Measurements from ENCODE around the gene SEH1L.
"Not testable (repeated sequence)": the region's sequence is repeated elsewhere in the genome, so short reads cannot be mapped to it uniquely, and the experiment has no call there.

The SEH1L gene

GRCh38 chr18:12996661-12997292 is 49.0 kb downstream of the SEH1L start:
- no peak for DNase-seq

GRCh38 chr18:12997330-12997729 is 49.5 kb downstream of the SEH1L start:
- not testable (repeated sequence) for DNase-seq

DNA sequence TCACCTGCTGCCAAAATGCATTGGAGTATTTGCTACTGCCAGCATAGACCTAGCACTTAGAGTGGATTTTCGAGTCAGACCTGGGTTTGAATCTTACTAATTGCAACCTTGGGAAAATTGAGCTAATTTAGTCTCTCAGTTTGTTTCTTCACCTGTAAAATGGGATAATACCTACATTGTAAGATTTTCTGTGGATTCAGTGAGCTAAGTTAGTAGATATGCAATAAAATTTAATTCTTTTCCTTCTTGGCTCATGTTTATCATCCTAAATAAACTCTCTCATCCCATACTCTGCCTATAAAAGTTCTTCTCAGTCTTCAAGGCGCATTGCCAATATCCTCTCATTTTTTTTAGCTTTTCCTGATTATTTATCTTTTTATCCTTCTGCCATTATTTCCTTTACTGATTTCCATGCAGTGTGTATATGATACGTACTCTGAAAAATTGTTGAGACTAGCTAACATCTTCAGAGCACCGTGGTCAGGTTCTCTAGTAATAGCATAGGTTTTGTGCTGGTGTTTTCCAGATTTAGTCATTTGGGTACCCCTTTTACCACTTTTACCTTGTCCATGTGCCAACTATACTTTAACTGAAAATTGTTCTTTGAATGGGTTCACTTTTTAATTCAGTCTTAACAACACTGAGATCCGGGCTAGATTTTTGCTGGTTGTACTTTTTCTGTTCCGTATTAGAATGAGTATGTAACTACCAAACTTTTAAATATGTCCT is 50.7 kb downstream of the SEH1L start:
- DNase-seq = no peak

DNA sequence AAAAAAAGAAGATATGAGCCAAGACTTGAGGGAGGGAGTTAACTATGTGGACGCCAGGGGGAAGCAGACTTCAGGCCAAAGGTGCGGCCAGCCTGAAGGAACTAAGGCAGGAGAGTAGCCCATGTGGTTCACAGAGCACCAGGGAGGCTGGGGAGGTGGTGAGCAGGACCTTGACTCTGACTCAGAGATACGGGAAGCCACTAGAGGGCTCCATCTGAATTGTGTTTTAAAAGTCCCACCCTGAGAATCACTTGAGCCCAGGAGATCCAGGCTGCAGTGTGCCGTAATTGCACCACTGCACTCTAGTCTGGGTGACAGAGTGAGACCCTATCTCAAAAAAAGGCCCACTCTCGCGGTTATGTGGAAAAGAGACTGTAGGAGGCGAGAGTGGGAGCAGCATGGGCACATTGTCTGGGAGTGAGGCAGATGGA is 55.7 kb downstream of the SEH1L start:
- no peak for DNase-seq

GRCh38 chr18:13004396-13004795 is 56.6 kb downstream of the SEH1L start:
- no peak for DNase-seq

- no peak for DNase-seq
Observed at GRCh38 chr18:13005289-13005688, 57.5 kb downstream of the SEH1L start.

DNA sequence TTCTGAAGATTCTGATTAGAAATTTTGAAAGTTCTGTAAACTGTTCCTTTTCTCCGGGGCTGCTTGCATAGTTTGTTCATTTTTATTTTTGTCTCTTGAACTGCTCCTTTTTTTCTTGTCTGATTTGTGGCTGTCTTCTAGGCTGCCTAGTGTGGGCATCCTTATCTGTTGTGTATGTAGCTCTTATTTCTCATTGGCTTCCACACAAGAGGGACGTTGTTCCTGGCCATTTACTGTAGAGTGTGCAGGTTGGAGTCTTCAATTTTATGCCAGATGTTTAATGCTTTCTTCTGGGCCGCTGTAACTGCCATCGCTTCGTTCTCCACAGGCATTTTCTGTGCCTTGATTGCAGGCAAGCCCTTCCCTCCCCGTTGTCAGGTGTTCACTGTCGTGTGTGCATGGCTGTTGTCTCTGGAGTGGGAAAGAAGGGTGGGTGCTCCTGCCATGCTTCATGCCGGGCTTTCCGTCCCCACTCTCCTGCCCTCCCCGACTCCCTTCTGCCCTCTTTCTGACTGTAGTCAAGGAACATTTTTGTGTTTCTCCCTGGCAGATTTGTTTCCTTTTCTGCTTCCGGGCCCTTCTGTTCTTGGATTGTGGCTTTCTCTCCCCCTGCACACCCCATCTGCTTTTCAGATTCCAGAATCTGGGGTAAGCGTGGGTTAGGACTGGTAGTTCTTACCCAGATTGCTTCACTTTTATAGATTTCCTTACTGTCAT is 58.9 kb downstream of the SEH1L start:
- no peak for DNase-seq

- no peak for DNase-seq
Observed at GRCh38 chr18:13007248-13007560, 59.4 kb downstream of the SEH1L start.

DNA sequence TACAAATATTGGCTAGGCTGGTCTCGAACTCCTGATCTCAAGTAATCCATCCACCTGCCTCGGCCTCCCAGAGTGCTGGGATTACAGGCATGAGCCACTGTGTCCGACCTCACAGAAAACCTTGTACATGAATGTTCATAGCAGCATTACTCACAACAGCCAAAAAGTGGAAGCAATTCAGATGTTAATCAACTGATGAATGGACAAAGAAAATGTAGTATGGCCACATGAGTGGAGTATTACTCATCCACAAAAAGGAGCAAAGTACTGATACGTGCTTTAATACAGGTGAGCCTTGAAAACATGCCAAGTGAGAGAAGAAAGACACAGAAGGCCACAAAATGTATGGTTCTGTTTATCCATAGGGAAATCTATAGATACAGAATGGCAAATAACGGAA is 63.9 kb downstream of the SEH1L start:
- no peak for DNase-seq

GRCh38 chr18:13014232-13014631 is 66.4 kb downstream of the SEH1L start:
- DNase-seq = no peak

DNA sequence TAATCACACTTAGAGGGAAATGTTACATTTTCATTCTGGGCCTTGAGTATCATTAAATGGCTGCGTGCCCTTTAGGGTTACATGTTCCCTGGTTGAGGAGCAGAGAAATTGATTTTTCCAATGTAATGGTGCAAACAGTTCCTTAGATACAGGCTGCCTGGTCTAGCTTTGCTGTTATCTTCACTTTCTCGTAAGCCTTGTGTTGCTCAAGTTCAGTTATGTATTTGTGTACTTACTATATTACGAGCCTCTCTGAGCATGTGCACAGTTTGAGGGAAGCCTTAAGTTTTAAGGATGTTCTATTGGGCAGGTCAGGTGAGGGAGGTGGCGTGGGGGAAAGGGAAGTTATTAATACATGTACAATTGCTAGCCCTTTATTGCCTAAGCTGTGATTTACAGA is 67.0 kb downstream of the SEH1L start:
- no peak for DNase-seq

DNA sequence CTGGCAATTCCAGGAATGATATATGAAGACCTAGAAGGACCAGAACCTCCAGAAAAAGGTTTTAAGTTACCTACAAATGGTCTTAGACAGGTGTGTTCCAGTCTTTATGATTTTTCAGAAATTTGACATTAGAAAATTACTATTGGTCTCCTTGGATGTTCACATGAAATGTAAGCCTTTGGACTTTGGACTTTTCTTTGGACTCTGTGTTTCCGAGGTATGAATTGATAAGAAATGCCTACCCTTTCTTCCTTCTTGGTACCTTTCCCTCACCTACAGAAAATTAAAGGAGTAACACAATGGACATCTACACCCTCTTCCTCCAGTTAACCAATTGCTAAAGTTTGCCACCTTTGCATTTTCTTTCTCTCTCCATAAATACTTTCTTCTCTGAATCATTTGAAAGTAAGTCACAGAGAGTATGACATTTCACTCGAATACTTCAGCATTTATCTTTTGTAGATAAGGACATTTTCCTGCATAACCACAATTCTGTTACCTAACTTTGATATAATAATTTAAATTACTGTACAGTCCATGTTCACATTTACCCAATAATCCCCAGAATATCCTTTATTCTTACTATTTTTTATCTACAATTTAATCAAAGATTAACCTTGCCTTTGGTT is 69.5 kb downstream of the SEH1L start:
- no peak for DNase-seq

DNA sequence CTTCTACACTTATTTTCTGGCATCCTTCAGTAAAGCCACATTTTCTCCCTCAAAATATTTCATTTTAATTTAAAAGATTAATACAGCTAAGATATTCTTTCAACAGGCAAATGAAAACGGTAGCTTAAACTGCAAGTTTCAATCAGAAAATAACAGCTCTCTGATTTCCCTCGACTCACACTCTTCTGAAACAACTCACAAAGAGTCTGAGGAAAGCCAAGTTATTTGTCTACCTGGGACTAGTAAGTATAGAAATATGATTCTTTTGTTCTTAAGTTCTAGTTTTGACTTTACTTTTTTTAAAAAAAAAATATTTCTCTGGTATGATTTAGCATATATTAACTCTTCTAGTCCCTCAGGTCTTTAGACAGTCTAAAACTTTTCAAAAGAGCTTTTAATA is 70.6 kb downstream of the SEH1L start:
- DNase-seq = no peak

DNA sequence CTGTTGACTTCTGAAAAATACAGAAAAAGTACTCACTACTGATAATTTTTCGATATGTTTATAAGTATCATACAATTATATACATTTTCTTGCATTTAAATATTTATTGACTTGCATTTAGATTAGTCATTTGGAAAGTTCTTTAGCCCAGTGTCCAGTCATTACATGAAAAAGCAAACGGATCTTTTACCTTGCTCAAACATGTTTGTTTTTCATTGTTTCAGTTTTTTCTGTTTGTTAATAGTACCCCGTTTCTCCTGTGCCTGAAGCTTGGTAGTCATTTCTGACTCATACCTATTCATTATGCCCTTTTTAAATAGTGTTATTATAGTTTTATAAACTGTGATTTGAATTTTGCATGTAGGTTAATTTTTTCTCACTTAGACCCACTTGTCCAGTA is 71.5 kb downstream of the SEH1L start:
- DNase-seq = no peak

GRCh38 chr18:13022644-13023043 is 74.8 kb downstream of the SEH1L start:
- DNase-seq = no peak

DNA sequence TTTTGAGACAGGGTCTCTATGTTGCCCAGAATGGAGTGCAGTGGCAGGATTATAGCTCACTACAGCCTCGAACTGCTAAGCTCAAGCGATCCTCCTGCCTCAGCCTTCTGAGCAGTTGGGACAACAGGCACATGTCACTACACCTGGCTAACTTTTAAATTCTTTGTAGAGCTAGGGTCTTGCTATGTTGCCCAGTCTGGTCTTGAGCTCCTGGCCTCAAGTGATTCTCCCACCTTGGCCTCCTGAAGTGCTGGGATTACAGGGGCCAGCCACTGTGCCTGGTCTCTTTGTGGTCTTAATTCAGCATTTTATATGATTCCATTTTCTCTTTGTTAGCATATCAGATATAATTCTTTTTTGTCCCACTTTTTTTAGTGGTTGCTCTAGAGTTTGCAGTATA is 77.4 kb downstream of the SEH1L start:
- no peak for DNase-seq

DNA sequence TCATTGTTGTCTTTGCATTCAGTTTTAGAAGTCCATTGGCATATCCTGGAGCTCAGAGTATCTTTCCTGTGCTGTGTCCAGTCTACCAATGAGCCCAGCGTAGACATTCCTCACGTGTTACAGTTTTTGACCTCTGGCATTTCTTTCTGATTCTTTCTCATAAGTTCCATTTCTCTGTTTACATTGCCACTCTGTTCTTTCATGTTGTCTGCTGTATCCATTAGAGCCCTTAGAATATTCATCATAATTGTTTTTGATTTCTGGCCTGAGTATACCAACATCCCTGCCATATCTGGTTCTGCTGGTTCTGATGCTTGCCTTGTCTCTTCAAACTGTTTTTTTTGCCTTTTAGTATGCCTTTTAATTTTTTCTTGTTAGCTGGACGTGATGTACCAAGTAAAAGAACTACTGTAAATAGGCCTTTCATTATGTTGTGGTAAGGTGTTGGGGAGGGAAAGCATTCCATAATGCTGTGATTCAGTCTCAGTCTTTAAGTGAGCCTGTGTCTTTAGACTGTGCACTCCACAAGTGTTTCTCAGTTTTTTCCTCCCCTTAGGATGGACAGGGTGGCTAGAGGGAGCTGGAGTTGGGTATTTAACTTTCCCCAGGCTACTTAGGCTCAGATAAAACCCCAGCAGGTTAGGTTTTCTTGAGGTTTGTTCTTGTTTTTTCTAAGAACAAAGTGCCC is 78.9 kb downstream of the SEH1L start:
- no peak for DNase-seq

GRCh38 chr18:13028869-13029268 is 81.1 kb downstream of the SEH1L start:
- no peak for DNase-seq

DNA sequence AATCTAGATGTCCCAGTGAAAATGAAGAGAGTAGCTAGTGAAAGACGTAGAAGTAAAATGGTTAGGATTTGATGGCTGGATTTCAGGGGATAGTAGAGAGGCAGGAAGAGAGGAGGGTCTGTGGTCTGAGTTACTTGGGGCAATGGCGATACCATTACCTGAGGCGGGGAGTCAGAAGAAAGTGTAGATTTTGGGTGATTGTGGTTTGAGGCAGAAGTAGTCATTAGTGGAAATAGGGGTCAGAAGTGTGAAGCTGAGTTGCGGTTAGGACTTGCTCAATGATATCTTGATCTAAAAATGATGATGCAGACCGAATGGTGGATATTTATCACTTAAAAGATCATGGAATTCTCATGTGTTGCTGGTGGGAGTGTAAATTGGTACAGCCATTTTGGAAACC is 84.4 kb downstream of the SEH1L start:
- no peak for DNase-seq

DNA sequence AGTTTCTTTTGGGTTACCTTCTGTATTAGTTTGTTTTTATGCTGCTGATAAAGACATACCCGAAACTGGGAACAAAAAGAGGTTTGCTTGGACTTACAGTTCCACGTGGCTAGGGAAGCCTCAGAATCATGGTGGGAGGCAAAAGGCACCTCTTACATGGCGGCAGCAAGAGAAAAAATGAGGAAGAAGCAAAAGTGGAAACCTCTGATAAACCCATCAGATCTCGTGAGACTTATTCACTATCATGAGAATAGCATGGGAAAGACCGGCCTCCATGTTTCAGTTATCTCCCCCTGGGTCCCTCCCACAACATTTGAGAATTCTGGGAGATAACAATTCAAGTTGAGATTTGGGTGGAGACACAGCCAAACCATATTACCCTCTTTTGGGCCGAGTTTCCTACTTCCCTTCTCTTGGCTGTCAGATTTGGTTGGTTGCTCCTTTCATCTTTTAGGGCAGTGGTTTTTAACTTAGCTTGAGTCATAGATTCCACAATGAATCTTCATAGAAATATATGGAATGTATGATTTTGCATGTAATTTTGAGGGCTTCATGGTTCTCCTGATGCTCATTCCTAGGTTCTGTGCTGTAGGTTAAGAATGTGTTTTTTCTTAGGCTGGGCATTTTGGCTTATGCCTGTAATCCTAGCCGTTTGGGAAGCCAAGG is 87.6 kb downstream of the SEH1L start:
- DNase-seq = no peak

GRCh38 chr18:13036622-13037320 is 89.0 kb downstream of the SEH1L start:
- DNase-seq = no peak

Data from activated naive CD4-positive, alpha-beta T cell treated with Interleukin-2 at 50 U/mL for 16 hours (primary cell).